ENCODE results near the gene ATG16L2.
A peak's percentile ranks its signal among the peaks of the same experiment; 100 is the strongest.
"Not testable (repeated sequence)": the region's sequence is repeated elsewhere in the genome, so short reads cannot be mapped to it uniquely, and the experiment has no call there.

Gene ATG16L2

DNA sequence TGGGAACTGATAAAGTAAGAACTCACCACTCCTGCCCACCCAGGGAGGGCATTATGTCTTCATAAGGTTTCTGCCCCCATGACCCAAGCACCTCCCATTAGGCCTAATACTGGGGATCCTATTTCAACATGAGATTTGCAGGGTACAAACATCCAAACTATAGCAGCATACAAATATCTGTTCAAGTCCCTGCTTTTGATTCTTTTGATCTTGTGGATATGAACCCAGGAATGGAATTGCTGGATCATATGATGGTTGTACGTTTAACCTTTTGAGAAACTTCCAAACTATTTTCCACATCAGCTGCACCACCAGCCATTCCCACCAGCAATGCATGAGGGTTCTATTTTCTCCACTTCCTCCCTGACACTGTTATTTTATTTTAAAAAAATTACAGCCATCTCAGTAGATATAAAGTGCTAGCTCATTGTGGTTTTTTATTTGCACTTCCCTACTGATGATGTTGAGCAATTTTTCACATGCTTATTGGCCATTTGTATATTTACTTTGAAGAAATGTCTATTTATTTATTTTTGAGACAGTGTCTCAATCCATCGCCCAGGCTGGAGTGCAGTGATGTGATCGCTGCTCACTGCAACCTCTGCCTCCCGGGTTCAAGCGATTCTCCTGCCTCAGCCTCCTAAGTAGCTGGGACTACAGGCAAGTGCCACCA is 7.1 kb upstream of the ATG16L2 start:
- DNase-seq, result no peak

DNA sequence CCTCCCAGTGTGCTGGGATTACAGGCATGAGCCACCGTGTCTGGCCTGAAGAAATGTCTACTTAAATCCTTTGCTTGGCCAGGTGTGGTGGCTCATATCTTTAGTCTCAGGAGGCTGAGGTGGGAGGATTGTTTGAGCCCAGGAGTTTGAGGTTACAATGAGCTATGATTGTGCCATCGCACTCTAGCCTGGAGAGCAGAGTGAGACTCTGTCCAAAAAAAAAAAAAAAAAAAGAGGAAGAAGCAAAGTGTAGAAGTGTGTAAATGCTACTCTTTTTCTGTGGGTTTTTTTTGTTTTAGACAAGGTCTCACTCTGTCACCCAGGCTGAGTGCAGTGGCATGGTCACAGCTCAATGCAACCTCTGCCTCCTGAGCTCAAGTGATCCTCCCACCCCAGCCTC is 6.4 kb upstream of the ATG16L2 start:
- no peak for DNase-seq

DNA sequence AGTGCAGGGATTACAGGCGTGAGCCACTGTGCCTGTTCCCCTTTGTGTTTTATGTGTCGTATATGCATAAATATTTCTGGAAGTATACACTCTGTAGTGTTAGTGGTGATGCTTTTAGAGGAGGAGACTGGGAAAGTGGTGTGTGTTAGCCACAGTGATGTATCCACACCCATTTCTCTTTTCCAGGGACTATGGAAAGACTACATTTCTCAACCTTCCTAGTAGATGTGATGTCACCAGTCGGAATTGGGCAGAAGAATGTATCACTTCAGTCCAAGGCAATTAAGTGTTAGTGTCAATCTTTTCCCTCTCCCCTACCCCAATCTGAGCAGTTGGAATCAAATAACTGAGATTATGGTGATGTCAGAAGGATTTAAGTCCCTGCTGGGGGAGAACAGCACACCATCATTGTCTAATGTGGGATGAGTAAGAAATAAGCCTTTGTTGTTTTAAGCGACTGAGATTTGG is 5.8 kb upstream of the ATG16L2 start:
- no peak for DNase-seq

DNA sequence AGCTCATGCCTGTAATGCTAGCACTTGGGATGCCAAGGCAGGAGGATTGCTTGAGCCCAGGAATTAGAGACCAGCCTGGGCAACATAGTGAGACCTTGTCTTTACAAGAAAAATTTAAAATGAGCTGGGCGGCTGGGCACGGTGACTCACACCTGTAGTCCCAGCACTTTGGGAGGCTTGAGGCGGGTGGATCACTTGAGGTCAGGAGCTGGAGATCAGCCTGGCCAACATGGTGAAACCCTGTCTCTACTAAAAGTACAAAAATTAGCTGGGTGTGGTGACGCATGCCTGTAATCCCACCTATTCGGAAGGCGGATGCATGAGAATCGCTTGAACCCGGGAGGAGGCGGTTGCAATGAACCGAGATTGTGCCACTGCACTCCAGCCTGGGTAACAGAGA is 2.5 kb upstream of the ATG16L2 start:
- not testable (repeated sequence) for DNase-seq

GRCh38 chr11:72812604-72812966 is 1.6 kb upstream of the ATG16L2 start:
- DNase-seq, result no peak

DNA sequence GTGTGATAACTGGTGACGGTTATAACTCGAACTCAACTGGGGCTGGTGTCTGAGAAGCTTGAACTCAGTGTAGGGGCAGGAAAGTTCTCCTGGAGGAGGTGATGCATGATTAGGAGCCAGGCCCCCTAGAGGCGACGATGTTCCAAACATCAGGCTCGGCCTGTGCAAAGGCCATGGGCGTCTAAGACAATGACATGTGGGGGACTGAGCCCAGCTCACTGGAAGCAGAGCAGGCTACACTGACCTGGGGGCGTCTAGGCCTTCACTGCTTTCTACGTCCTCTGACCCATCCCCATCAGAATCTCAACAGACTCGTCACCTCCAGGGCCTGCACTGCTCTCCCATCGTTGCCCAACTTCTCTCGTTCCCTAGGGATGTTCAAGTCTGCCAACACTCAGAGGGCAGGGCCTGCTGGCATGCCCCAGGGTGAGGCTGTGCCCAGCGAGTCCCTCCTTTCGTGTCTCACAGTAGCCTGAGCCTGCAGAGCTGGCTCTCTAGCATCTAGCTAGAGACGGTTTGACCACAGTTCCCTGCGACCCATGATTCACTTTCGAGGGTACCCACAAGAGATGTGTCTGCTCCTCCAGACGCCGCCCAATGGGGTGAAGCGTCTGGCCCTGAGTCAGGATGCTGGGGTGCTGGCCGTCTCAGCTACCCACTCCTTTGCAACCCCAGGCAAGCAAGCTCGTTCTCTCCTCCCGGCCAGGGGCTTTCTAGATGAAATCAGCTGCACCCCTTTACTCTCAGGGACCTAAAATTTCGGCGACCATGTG is 1.1 kb upstream of the ATG16L2 start:
- DNase-seq, result peak; percentile 80

DNA sequence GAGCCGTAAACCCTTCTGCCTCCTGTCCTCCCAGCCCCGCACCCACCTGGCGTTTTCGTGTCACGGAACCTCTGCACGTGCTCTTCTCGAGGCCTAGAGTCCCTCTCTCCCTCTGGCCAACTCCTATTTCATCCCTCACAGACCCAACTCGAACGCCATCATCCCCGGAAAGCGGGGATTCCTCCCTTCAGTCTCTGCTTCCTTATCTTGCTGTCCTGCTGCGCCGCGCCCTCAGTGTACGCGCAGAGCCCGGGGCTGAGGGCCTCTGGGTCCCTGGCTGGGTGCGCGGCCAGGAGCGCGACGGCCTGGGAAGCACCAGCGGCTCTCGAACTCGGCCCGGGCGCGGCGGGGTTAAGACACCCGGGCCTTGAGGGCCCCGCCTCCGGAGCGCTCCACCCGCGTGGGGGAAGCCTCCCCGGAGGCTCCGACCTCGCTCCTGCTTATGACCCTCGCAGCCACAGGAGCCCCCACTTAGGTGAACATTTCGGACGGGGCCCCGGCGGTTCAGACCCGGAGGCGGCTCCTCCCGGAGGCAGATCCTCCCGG is 398 bp upstream of the ATG16L2 start:
- no peak for DNase-seq

GRCh38 chr11:72815110-72815618 is 953 bp downstream of the ATG16L2 start:
- DNase-seq, result no peak

- DNase-seq, result no peak
These were observed 2.3 kb downstream of the ATG16L2 start for GRCh38 chr11:72816404-72816990.

- no peak for DNase-seq
These were observed 3.8 kb downstream of the ATG16L2 start for GRCh38 chr11:72817966-72818365.

- DNase-seq, result no peak
These were observed 4.8 kb downstream of the ATG16L2 start for GRCh38 chr11:72818971-72819370.

DNA sequence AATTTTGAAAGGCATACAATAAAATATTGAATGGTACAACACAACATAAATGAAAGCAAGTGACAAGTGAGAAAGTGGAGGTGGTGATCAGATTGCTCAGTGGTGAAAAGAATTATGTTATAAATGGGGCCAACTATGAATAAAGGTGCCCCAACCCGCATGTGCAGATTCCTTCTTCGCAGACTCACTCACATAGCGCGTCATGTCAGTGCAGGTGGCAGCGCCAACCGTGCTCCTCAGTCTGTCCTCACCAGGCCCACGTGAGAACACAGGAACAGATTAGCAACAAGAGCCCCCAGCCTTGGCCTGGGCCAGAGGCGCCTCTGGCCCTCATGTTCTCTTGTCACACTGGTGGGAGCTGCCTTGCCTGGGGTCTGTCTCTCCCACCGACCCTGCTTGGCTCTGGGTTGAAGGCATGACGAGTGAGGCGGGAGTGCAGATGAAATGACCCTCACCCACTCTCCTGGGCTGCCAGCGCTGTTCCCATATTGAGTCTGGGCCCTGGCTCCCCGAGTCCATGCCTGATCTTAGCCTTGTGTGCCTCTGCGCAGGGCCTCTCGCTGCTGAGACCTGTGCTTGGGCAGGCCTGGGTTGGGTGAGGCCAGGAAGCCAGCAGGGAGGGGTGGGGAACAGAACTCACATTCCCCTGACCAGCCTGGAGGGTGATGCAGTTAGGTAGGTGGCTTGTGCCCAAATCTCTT is 6.4 kb downstream of the ATG16L2 start:
- DNase-seq, result no peak

GRCh38 chr11:72821221-72821919 is 7.2 kb downstream of the ATG16L2 start:
- no peak for DNase-seq

GRCh38 chr11:72821920-72822799 is 7.9 kb downstream of the ATG16L2 start:
- peak; percentile 91 for DNase-seq

DNA sequence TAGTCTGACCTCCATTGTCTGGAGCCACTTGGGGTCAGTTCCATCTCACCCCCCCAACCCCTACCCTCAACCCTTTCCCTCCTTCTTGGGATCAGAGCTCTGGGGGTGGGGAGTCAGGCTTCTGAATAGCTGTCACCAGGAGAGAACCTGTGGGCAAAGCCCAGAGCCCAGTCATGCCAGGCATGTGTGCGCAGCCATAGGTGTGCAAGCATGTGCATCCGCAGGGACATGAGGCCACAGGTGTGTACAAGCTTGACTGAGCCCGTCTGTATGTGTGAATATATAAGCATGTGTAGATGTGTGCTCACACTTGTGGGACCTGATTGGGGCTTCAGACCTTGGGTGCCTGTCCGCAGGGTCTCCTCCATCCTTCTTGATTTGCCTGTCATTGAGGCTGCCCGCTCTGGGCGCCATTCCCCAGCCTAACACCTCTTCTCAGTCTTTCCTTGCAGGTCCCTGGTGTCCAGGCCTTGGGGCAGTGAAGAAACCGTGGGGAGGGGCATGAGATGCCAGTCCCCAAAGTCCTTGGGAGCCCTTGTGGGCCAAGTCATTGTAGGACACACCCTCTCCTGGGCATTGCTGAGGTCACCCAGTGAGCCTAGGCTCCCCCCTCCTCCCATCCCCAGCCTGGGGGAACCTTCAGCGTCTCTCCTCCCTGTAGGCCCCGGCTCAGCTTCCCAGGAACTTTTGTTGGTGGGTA is 9.0 kb downstream of the ATG16L2 start:
- no peak for DNase-seq

DNA sequence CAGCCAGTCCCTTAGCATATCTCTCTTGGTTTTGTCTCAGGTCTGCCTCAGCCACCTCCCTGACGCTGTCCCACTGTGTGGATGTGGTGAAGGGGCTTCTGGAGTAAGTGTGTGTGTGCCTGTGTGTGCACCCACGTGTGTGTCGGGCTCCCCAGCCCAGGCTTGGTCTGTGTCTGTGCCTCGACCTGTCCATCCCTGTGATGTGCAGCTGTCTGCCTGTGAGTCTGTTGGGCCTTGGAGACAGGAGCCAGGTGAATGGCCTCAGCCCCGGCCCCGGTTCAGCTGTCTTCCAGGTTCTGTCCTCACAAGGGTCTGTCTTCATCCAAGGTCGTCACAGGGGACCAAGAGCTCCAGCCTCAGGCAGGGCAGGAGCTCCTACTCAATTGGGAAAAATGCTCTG is 9.8 kb downstream of the ATG16L2 start:
- DNase-seq, result no peak

DNA sequence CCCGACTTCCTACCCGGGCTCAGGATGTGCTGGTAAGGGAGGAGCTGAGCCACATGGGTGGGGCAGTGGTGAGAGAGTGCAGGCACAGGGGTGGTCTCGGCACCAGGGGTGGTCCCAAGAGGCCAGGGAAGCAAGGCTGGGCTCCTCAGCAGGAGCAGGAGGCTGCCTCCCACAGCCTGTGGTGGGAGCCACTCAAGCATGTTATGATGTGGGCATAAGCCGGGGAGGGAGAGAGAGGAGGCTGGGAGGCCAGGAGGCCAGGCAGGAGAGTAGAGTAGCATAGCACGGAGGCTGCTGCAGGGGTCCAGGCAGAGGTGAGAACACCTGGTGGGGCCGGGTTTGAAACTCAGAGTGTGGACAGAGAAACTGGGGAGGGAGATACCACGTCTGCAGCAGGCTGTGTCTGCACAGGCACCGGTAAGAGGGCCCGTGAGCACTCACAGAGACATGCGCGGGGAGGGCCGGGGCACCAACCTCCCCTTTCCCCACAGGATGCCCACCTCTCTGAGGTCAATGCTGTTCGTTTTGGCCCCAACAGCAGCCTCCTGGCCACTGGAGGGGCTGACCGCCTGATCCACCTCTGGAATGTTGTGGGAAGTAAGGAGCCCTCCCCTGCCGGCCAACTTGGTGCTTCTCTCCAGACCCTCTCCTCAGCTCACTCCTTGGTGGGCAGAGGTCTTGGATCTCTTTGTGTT is 10.7 kb downstream of the ATG16L2 start:
- DNase-seq, result no peak

DNA sequence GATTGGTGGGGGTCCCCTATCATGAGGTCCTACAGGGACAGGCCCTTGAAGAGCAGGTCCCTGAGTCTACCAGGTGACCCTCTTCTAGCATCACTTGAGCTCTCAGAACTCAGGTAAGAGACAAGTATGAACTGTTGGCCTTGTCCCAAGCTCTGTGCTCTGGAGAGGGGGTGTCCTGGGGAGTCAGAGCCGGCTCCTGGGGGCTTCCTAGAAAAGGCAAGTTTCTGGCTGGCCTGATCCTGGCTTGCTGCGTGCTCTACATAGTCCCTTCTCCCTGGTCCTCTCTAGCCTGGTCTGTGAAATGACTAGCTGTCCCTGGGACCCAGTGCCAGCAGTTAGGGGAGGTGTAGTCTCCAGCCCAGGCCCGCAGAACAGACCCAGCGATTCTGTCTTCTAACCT is 11.4 kb downstream of the ATG16L2 start:
- DNase-seq, result no peak

DNA sequence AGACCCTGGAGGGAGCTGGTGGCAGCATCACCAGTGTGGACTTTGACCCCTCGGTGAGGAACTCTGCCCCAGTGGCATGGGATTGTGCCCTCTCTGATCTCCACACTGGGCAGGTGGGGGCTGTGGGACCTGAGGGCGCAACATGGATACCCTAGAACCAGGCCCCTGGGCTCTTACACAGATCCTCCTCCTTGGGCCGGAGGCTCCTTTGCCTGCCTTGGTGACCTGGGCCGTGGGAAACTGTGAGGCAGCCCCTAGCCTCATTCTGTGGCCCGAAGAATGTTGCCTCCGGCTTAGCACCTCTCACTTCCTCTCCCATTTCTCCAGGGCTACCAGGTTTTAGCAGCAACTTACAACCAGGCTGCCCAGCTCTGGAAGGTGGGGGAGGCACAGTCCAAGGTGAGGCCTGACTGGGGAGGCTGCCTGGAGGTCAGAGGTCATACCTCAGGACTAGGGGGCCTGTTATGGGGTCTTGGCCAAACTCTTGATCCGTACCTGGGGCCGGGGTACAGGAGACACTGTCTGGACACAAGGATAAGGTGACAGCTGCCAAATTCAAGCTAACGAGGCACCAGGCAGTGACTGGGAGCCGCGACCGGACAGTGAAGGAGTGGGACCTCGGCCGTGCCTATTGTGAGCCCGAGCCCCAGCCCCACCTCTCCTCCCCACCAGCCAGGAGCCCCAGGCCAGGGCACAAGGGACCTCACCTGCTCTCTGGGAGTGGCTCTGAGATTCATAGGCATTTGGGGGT is 12.2 kb downstream of the ATG16L2 start:
- no peak for DNase-seq

All from activated naive CD4-positive, alpha-beta T cell treated with Interleukin-2 at 50 U/mL for 16 hours (primary cell).